Hematopoietic multipotent progenitor cell treated with erythropoietin and hydrocortisone succinate and interleukin-3 and kit ligand, for 4 days (in vitro differentiated cells): ENCODE data around the gene POU6F1.

ENCODE experiments used
- DNase-seq: peaks from one replicate; pipeline ENCODE4 v3.0.0-alpha.2; 2015

Gene POU6F1

GRCh38 chr12:51160814-51161459 is 56.9 kb downstream of the POU6F1 start:
- DNase-seq: peak; percentile 76

DNA sequence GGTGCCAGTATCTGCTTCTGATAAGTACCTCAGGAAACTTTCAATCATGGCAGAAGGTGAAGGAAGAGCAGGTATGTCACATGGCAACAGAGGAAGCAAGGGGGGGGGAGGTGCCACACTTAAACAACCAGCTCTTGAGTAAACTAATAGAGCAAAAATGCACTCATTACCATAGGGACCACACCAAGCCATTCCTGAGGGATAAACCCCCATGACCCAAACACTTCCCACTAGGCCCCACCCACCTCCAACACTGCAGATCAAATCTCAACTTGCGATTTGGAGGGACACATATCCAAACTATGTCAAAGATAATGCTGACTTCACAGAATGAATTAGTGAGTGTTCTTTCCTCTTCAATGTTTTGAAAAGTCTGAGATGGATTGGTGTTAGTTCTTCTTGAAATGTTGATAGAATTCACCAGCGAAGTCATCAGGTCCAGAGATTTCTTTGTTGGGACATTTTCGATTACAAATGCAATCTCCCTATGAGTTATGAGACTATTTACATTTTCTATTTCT is 61.6 kb downstream of the POU6F1 start:
- no peak for DNase-seq

DNA sequence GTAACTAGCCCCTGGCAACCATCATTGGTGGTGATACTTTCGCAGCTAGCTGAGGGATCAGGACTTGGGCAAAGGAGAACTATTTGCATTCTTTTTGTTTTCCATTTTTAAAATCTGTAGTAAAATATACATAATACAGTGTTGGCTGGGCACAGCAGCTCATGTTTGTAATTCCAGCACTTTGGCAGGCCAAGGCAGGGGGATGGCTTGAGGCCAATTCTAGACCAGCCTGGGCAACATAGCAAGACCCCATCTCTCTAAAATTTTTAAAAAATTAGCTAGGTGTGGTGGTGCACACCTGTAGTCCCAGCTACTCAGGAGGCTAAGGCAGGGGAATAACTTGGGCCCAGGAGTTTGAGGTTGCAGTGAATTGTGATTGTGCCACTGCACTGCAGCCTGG is 64.9 kb downstream of the POU6F1 start:
- DNase-seq: no peak

- no peak for DNase-seq
Measured at GRCh38 chr12:51150777-51151176, 67.1 kb downstream of the POU6F1 start.

GRCh38 chr12:51147309-51147708 is 70.6 kb downstream of the POU6F1 start:
- DNase-seq: no peak

DNA sequence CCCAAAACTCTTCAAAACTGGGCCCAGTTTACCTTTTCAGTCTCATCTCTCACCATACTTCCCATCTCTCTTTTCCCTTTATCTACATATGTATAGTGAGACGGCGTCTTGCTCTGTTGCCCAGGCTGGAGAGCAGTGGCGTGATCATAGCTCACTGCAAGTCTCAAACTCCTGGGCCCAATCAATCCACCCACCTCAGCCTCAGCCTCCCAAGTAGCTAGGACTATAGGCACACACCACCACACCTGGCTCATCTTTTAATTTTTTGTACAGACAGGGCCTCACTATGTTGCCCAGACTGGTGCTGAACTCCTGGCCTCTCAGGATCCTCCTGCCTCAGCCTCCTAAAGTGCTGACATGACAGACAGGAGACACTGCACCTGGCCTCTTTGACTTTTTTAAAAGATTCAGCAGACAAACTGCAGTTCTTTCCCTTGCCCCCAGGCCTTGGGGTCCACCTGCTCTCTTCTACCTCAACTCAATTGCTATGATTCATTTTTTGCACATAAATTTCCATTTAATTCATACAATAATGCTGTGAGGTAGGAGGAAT is 78.5 kb downstream of the POU6F1 start:
- DNase-seq: no peak
